Trophoblast cell (in vitro differentiated cells and primary cell): Measurements from ENCODE around the gene MOXD1.

Source experiments
- DNase-seq, 2 donors: peaks; one replicate each; pipeline ENCODE4 v3.0.0-alpha.2; 2016
- H2AFZ ChIP-seq: 2 replicates; pipeline ENCODE4 v1.6.1; 2013; ENCODE audit warnings: low read length, moderate library complexity, mild to moderate bottlenecking; ENCODE audit not compliant: insufficient read depth, poor library complexity
- H2AK5ac ChIP-seq: 2 replicates; pipeline ENCODE4 v1.6.1; 2013; ENCODE audit warnings: mild to moderate bottlenecking, low read length
- H2BK120ac ChIP-seq: 2 replicates; pipeline ENCODE4 v1.6.1; 2013; ENCODE audit warnings: low read length, mild to moderate bottlenecking, moderate library complexity; ENCODE audit not compliant: insufficient read depth, poor library complexity
- H2BK12ac ChIP-seq: 2 replicates; pipeline ENCODE4 v1.6.1; 2013; ENCODE audit warnings: mild to moderate bottlenecking, low read length, moderate library complexity
- H2BK5ac ChIP-seq: 2 replicates; pipeline ENCODE4 v1.6.1; 2013; ENCODE audit warnings: low read length, low read depth, moderate library complexity, mild to moderate bottlenecking; ENCODE audit not compliant: poor library complexity
- H3K14ac ChIP-seq: 2 replicates; pipeline ENCODE4 v1.6.1; 2013; ENCODE audit warnings: mild to moderate bottlenecking, low read length
- H3K18ac ChIP-seq: 2 replicates; pipeline ENCODE4 v1.6.1; 2013; ENCODE audit warnings: mild to moderate bottlenecking, low read length
- H3K23ac ChIP-seq: 2 replicates; pipeline ENCODE4 v1.6.1; 2013; ENCODE audit warnings: low read length
- H3K27ac ChIP-seq: 2 replicates; pipeline ENCODE4 v1.5.1; 2013; ENCODE audit warnings: low read depth, mild to moderate bottlenecking, inconsistent platforms, low read length, moderate library complexity
- H3K27me3 ChIP-seq: 2 replicates; pipeline ENCODE4 v1.6.1; 2013; ENCODE audit warnings: inconsistent platforms, mild to moderate bottlenecking, low read length, moderate library complexity; ENCODE audit not compliant: insufficient read depth
- H3K36me3 ChIP-seq, 2 experiments: 1 replicate in 1 of 2; 2 replicates in 1 of 2; pipeline ENCODE4 v1.6.1; 2013; ENCODE audit warnings: low read length in 2 of 2, mild to moderate bottlenecking in 2 of 2, moderate library complexity in 1 of 2; ENCODE audit not compliant: insufficient read depth in 2 of 2, control insufficient read depth in 1 of 2
- H3K4ac ChIP-seq: 2 replicates; pipeline ENCODE4 v1.6.1; 2013; ENCODE audit warnings: low read depth, mild to moderate bottlenecking, low read length, moderate library complexity
- H3K4me1 ChIP-seq, 2 experiments: 1 replicate in 1 of 2; 2 replicates in 1 of 2; pipeline ENCODE4 v1.6.1; 2013; ENCODE audit warnings: low read length in 2 of 2, mild to moderate bottlenecking in 2 of 2, moderate library complexity in 1 of 2; ENCODE audit not compliant: insufficient read depth in 2 of 2, control insufficient read depth in 1 of 2
- H3K4me2 ChIP-seq: 2 replicates; pipeline ENCODE4 v1.6.1; 2013; ENCODE audit warnings: inconsistent platforms, mild to moderate bottlenecking, low read length, moderate library complexity
- H3K4me3 ChIP-seq: 2 replicates; pipeline ENCODE4 v1.5.1; 2013; ENCODE audit warnings: mild to moderate bottlenecking, low read depth, low read length, inconsistent platforms
- H3K79me1 ChIP-seq: one replicate; pipeline ENCODE4 v1.6.1; 2013; ENCODE audit warnings: low read length
- H3K79me2 ChIP-seq: 2 replicates; pipeline ENCODE4 v1.6.1; 2013; ENCODE audit warnings: low read length, mild to moderate bottlenecking; ENCODE audit not compliant: control insufficient read depth, insufficient read depth, poor library complexity
- H3K9ac ChIP-seq: 2 replicates; pipeline ENCODE4 v1.6.1; 2013; ENCODE audit warnings: mild to moderate bottlenecking, low read length
- H3K9me3 ChIP-seq: 2 replicates; pipeline ENCODE4 v1.6.1; 2013; ENCODE audit warnings: low read depth, mild to moderate bottlenecking, control low read depth, inconsistent platforms, low read length; ENCODE audit not compliant: insufficient read depth
- H4K12ac ChIP-seq: 2 replicates; pipeline ENCODE4 v1.6.1; 2013; ENCODE audit warnings: low read depth, mild to moderate bottlenecking, low read length, moderate library complexity
- H4K8ac ChIP-seq: 2 replicates; pipeline ENCODE4 v1.6.1; 2013; ENCODE audit warnings: low read depth, mild to moderate bottlenecking, low read length, moderate library complexity
- H4K91ac ChIP-seq: one replicate; pipeline ENCODE4 v1.6.1; 2013; ENCODE audit warnings: low read depth, mild to moderate bottlenecking, low read length, moderate library complexity
- WGBS: extraction: QIAGEN DNeasy Blood & Tissue Kit; methylation state at CpG from one replicate; pipeline ENCODE4 v1.1.7; 2013; ENCODE audit warnings: missing lambda C conversion rate; ENCODE audit not compliant: insufficient read length, insufficient coverage; ENCODE audit errors: extremely low coverage; 5-methylcytosine and 5-hydroxymethylcytosine counted together

The MOXD1 gene

DNA sequence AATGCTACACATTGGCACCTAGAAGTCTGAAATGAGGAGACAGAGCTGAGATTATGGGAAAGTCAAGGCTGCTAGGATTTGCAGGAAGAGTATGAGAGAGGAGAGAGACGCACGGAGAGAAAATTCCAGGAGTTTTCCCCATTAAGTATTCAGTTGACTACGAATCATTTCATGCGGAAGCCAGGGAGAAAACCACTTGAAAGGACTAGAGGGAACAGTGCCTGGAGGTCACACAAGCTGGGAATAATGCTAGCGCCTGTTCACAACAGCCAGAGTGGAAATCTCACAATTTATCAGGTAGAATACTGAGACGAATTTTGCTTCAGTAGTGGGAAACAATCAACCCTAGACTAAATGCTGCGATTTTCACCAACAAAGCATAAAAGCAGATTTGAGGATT, 118.6 kb downstream of the MOXD1 start:
- Histone ChIP-seq H3K23ac (no peak overlapping the region), H3K79me2 (no peaks in the 10 kb centered on the region), H4K8ac (no peak overlapping the region), H3K4me1 (no peaks in the 10 kb centered on the region), H3K9ac (no peak overlapping the region), H2BK120ac (no peak overlapping the region), H3K4me2 (no peak overlapping the region), H2AK5ac (no peak overlapping the region), H3K27me3 (no peaks in the 10 kb centered on the region), H2BK12ac (no peak overlapping the region), H3K18ac (no peak overlapping the region), H2BK5ac (no peak overlapping the region), H3K36me3 (no peaks in the 10 kb centered on the region), H3K27ac (no peak overlapping the region), H3K4me3 (no peak overlapping the region), H4K12ac (no peak overlapping the region), H3K9me3 (no peaks in the 10 kb centered on the region), H4K91ac (no peak overlapping the region), H3K14ac (no peak overlapping the region), H3K79me1 (no peaks in the 10 kb centered on the region), H3K4ac (no peak overlapping the region), H2AFZ (no peak overlapping the region)
- DNase-seq = no peak
- WGBS = no CpG with 5 or more reads among the region's 7 CpGs

DNA sequence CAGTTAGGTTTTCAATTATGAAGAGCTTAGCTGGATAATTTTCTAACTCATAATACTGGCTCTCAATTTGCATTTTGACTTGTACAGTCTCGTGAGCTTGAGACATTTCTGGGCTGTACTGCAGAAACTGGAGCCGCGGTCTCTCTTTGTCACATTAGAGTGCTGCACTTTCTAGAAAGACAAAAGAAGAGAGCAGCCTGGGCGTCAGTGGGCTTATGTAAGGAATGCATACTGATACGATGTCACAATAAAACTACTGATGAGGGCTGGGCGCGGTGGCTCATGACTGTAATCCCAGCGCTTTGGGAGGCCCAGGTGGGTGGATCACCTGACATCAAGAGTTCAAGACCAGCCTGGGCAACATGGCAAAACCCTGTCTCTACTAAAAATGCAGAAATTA, 120.8 kb downstream of the MOXD1 start:
- Histone ChIP-seq H3K18ac (no peak overlapping the region), H2BK5ac (no peak overlapping the region), H3K79me1 (no peaks in the 10 kb centered on the region), H2BK120ac (no peak overlapping the region), H3K9ac (peak overlapping the region; percentile 33), H3K4me2 (no peak overlapping the region), H3K9me3 (no peaks in the 10 kb centered on the region), H2AFZ (no peak overlapping the region), H3K27me3 (no peaks in the 10 kb centered on the region), H3K4me3 (no peak overlapping the region), H2BK12ac (no peak overlapping the region), H4K91ac (no peak overlapping the region), H3K4ac (no peak overlapping the region), H4K12ac (no peak overlapping the region), H3K23ac (no peak overlapping the region), H3K4me1 (peaks cover 0 to 1% of the 10 kb centered on the region in 2 experiments), H3K27ac (no peak overlapping the region), H3K14ac (no peak overlapping the region), H3K79me2 (no peaks in the 10 kb centered on the region), H2AK5ac (no peak overlapping the region), H3K36me3 (no peaks in the 10 kb centered on the region), H4K8ac (no peak overlapping the region)
- no peak for DNase-seq
- no CpG with 5 or more reads among the region's 8 CpGs for WGBS

DNA sequence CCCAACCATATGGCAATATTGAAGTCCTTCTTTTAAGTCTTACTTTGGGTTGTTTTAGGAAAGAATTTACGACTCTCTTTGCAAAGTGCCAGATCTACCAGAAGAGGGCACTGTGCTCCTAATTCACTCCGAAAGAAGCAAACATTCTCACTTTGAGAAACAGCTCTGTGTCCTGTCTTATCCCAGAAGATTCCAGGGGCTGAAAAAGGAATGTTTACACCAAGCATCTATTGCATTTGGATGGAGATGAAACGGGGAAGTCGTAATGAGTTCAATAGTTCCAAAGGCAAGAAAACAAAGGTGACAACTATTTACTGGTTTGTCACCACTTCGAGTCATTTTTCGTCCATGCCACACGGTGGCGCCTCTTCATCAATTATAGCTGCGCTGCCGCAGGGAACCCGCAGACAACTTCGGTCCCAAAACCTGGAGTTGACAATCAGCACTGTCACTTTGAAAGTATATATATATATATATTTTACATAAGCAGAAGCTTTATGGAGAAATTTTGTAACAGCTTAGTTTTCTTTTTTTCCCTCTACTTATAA, 121.6 kb downstream of the MOXD1 start:
- Histone ChIP-seq H3K4me2 (peak overlapping the region; percentile 97), H2AK5ac (no peak overlapping the region), H4K12ac (no peak overlapping the region), H3K9me3 (no peaks in the 10 kb centered on the region), H3K23ac (no peak overlapping the region), H3K4me3 (no peak overlapping the region), H3K27ac (no peak overlapping the region), H3K4ac (no peak overlapping the region), H3K36me3 (no peaks in the 10 kb centered on the region), H2BK12ac (no peak overlapping the region), H2BK5ac (no peak overlapping the region), H3K4me1 (peaks cover 0 to 2% of the 10 kb centered on the region in 2 experiments), H4K8ac (no peak overlapping the region), H3K79me1 (no peaks in the 10 kb centered on the region), H3K27me3 (no peaks in the 10 kb centered on the region), H3K9ac (no peak overlapping the region), H3K14ac (no peak overlapping the region), H2AFZ (peak overlapping the region; percentile 25), H4K91ac (no peak overlapping the region), H3K18ac (no peak overlapping the region), H2BK120ac (no peak overlapping the region), H3K79me2 (no peaks in the 10 kb centered on the region)
- no CpG with 5 or more reads among the region's 12 CpGs for WGBS
- DNase-seq = peak; percentile 55 to 91

DNA sequence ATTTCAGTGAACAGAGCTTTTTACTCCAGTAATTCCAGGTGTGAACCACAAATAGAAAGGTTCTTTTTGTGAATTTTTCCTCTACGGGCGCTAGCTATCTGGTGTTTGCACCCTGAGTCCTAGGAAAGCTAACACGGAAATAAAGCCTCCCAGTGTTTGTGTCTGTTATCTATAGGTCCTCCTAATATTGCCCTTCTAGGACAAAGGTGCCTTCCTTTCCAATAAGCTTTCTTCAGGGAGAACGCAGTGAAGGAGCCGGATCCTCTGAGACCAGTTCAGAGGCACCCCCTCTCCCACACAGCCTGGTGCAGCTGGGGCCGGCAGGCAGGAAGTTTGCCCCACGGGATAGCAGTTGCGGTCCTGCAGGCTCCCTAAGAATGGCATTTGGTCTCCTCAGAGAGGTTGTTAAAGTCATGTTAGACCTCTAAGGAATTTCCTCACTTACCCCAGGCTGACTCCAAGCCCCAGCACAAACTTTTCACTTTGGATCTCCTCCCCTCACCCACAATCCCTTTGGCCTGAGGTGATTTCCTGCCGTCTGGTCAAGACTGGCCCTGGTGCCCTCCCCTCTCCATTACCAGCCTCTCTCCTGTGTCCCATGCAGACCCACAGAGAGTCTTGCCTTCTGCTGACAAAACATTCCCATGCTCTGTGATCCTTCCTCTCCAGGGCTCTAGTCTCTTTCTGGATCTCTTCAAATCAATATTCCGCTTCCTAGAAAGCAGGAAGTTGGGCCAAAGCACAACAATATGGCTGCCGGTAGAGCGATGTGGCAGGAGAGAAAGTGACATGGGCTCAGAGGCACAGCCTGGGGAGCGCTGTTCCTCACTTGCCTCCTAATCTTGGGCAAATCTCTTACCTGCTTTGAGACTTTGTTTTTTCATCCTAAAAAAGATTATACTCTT, 126.0 kb downstream of the MOXD1 start:
- Histone ChIP-seq H3K9ac (no peak overlapping the region), H2AK5ac (no peak overlapping the region), H3K4ac (no peak overlapping the region), H3K23ac (no peak overlapping the region), H4K12ac (no peak overlapping the region), H2AFZ (no peak overlapping the region), H3K79me2 (no peaks in the 10 kb centered on the region), H2BK5ac (no peak overlapping the region), H3K4me3 (no peak overlapping the region), H3K4me2 (no peak overlapping the region), H2BK12ac (no peak overlapping the region), H4K91ac (no peak overlapping the region), H3K18ac (no peak overlapping the region), H3K27me3 (no peaks in the 10 kb centered on the region), H3K9me3 (no peaks in the 10 kb centered on the region), H3K79me1 (no peaks in the 10 kb centered on the region), H3K14ac (no peak overlapping the region), H2BK120ac (no peak overlapping the region), H3K36me3 (no peaks in the 10 kb centered on the region), H3K27ac (no peak overlapping the region), H3K4me1 (peaks cover 0 to 2% of the 10 kb centered on the region in 2 experiments), H4K8ac (peak overlapping the region; percentile 9)
- WGBS = no CpG with 5 or more reads among the region's 13 CpGs
- DNase-seq = no peak
